CD14-positive monocyte (primary cell): Measurements from ENCODE around the gene MAP2. TPM values are rescaled to one million over a fixed set of nuclear protein-coding genes. Genes with fewer than 3 reads are reported as not detected.

ENCODE experiments used
- DNase-seq, 3 donors: peaks; one replicate each; pipeline ENCODE4 v3.0.0-alpha.2; 2011 to 2022
- H2AFZ ChIP-seq: 2 replicates; pipeline ENCODE4 v1.6.0; 2012; ENCODE audit warnings: mild to moderate bottlenecking, low read depth, low read length, inconsistent platforms; ENCODE audit not compliant: insufficient read depth, poor library complexity, severe bottlenecking
- H3K27ac ChIP-seq, 2 donors: 1 replicate in 1 of 2; 2 replicates in 1 of 2; pipeline ENCODE4 v1.5.1; 2012 to 2013; ENCODE audit warnings: low read length in 2 of 2, control low read depth in 1 of 2, inconsistent platforms in 1 of 2, low read depth in 1 of 2, mild to moderate bottlenecking in 1 of 2
- H3K27me3 ChIP-seq, 2 donors: one replicate each; pipeline versions ENCODE4 v1.6.0 to v1.6.1; 2011 to 2013; ENCODE audit warnings: low read length in 2 of 2; ENCODE audit not compliant: control insufficient read depth in 2 of 2, insufficient read depth in 2 of 2
- H3K36me3 ChIP-seq, 2 donors: replicated peaks in 1 of 2; 1 replicate in 1 of 2; 2 replicates in 1 of 2; pipeline versions ENCODE4 v1.5.1 to v1.6.1; 2012 to 2013; ENCODE audit warnings: low read length in 2 of 2, control low read depth in 1 of 2, inconsistent platforms in 1 of 2, mild to moderate bottlenecking in 1 of 2; ENCODE audit not compliant: insufficient read depth in 2 of 2, control insufficient read depth in 1 of 2
- H3K4me1 ChIP-seq, 2 donors: 1 replicate in 1 of 2; 2 replicates in 1 of 2; pipeline versions ENCODE4 v1.5.1 to v1.6.1; 2012 to 2013; ENCODE audit warnings: low read length in 2 of 2, control low read depth in 1 of 2, inconsistent platforms in 1 of 2, mild to moderate bottlenecking in 1 of 2, moderate library complexity in 1 of 2; ENCODE audit not compliant: insufficient read depth in 2 of 2, control insufficient read depth in 1 of 2
- H3K4me2 ChIP-seq: replicated peaks from 2 replicates; pipeline ENCODE3; 2012; ENCODE audit warnings: low read length, moderate library complexity, mild to moderate bottlenecking; ENCODE audit not compliant: poor library complexity, severe bottlenecking; ENCODE audit errors: extremely low read depth
- H3K4me3 ChIP-seq, 3 experiments: fragments of 200-600 bp in 1 of 3; sonication (generic) in 1 of 3; replicated peaks in 1 of 3; 1 replicate in 2 of 3; 2 replicates in 1 of 3; pipeline ENCODE4 v1.5.1; 2011 to 2013; ENCODE audit warnings: low read length in 3 of 3, mild to moderate bottlenecking in 3 of 3, control low read depth in 2 of 3, low read depth in 2 of 3, inconsistent platforms in 1 of 3, moderate library complexity in 1 of 3
- H3K79me2 ChIP-seq: 2 replicates; pipeline ENCODE4 v1.6.0; 2012; ENCODE audit warnings: mild to moderate bottlenecking, control low read depth, inconsistent platforms, low read length, moderate library complexity; ENCODE audit not compliant: insufficient read depth
- H3K9ac ChIP-seq: 2 replicates; pipeline ENCODE4 v1.6.0; 2017; ENCODE audit warnings: low read length, mild to moderate bottlenecking; ENCODE audit not compliant: insufficient read depth, poor library complexity, severe bottlenecking
- H3K9me3 ChIP-seq, 2 donors: replicated peaks in 1 of 2; 1 replicate in 1 of 2; 2 replicates in 1 of 2; pipeline versions ENCODE4 v1.5.1 to v1.6.1; 2012 to 2013; ENCODE audit warnings: low read length in 2 of 2, control low read depth in 1 of 2; ENCODE audit not compliant: control insufficient read depth in 1 of 2, insufficient read depth in 1 of 2
- H4K20me1 ChIP-seq: 2 replicates; pipeline ENCODE4 v1.6.0; 2012; ENCODE audit warnings: mild to moderate bottlenecking, low read length, control low read depth, moderate library complexity; ENCODE audit not compliant: insufficient read depth
- H3K27ac Mint-ChIP-seq, 7 donors: one replicate each; pipeline ENCODE4 v1.8.0; 2020; ENCODE audit warnings: mild to moderate bottlenecking in 7 of 7, mixed read lengths in 7 of 7, moderate library complexity in 6 of 7, inconsistent platforms in 2 of 7
- H3K27me3 Mint-ChIP-seq, 3 donors: one replicate each; pipeline ENCODE4 v1.8.0; 2021 to 2022; ENCODE audit warnings: low read depth in 3 of 3, mild to moderate bottlenecking in 3 of 3, mixed read lengths in 3 of 3, moderate library complexity in 3 of 3, inconsistent platforms in 1 of 3
- H3K36me3 Mint-ChIP-seq, 2 donors: one replicate each; pipeline ENCODE4 v1.8.0; 2020; ENCODE audit warnings: mixed read lengths in 2 of 2, inconsistent platforms in 1 of 2, mild to moderate bottlenecking in 1 of 2
- H3K4me1 Mint-ChIP-seq: one replicate; pipeline ENCODE4 v1.8.0; 2020; ENCODE audit warnings: mild to moderate bottlenecking, mixed read lengths
- H3K4me3 Mint-ChIP-seq, 2 donors: one replicate each; pipeline ENCODE4 v1.8.0; 2020; ENCODE audit warnings: mild to moderate bottlenecking in 2 of 2, mixed read lengths in 2 of 2, moderate library complexity in 1 of 2
- H3K9me3 Mint-ChIP-seq, 7 donors: one replicate each; pipeline ENCODE4 v1.8.0; 2020 to 2022; ENCODE audit warnings: mixed read lengths in 7 of 7, mild to moderate bottlenecking in 6 of 7, moderate library complexity in 6 of 7, inconsistent platforms in 2 of 7
- WGBS: methylation state at CpG from one replicate; pipeline ENCODE4 v1.1.5; 2013; ENCODE audit warnings: missing lambda C conversion rate; ENCODE audit not compliant: insufficient coverage; 5-methylcytosine and 5-hydroxymethylcytosine counted together
- intact Hi-C, 2 donors: fragments of 100-400 bp; cut with micrococcal nuclease; formaldehyde crosslinking; loops; one replicate each; pipeline versions ENCODE4 v1.15.0 to v1.15.1; 2023
- polyA plus RNA-seq, 3 donors: library from polyadenylated mRNA; depleted of rRNA in 1 of 3; unstranded in 2 of 3; stranded (reverse) in 1 of 3; fragments of 300-500 nt in 2 of 3; fragments of >200 nt in 1 of 3; fragmentation: Illumina TruSeq in 2 of 3; gene quantifications; 1 replicate in 2 of 3; 2 replicates in 1 of 3; pipeline ENCODE4 v1.2.3, GENCODE V29; 2012 to 2021
- TF ChIP-seq, protein P1 (sequence below): fragments of 200-600 bp; IDR thresholded peaks from one replicate; pipeline ENCODE4 v1.8.0; 2022; ENCODE audit warnings: antibody characterized with exemption, mild to moderate bottlenecking

Gene MAP2
- polyA plus RNA-seq, 3 donors, result not detected

DNA sequence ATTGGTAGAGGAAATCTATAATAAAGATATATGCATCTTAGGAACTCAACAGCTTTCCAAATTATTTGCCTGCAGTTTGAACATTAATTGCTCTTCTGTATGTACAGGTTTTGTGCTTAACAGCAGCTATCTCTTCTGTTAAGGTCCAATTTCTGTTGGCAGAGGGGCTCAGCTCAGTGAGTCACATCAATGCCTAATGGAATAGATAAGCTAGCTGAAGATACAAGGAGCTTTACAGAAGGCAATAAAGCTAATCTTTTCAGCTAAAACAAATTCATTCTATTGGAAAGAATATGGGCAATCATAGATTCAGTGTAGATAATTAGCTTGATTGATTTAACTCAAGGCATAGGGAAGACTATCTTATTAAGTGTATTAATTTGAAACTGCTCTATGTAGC is 289.4 kb downstream of the MAP2 start:
- Mint-ChIP-seq H3K27me3 (peaks cover 0 to 1% (median 0%) of the 10 kb centered on the region in 3 donors), H3K4me1 (no peaks in the 10 kb centered on the region), H3K27ac (no peak overlapping the region), H3K9me3 (peaks cover 0 to 2% (median 0%) of the 10 kb centered on the region in 7 donors), H3K36me3 (no peaks in the 10 kb centered on the region), H3K4me3 (no peak overlapping the region)
- no peak overlapping the region for H3K27ac ChIP-seq
- H3K4me2 ChIP-seq, result no peak overlapping the region
- no peaks in the 10 kb centered on the region for H3K79me2 ChIP-seq
- no peak overlapping the region for H2AFZ ChIP-seq
- no peak for DNase-seq
- H3K9ac ChIP-seq, result no peak overlapping the region
- intact Hi-C loops, result no loop called here
- no peaks in the 10 kb centered on the region for H3K9me3 ChIP-seq
- no peaks in the 10 kb centered on the region for H4K20me1 ChIP-seq
- no peaks in the 10 kb centered on the region for H3K27me3 ChIP-seq
- TF ChIP-seq, protein P1, sequence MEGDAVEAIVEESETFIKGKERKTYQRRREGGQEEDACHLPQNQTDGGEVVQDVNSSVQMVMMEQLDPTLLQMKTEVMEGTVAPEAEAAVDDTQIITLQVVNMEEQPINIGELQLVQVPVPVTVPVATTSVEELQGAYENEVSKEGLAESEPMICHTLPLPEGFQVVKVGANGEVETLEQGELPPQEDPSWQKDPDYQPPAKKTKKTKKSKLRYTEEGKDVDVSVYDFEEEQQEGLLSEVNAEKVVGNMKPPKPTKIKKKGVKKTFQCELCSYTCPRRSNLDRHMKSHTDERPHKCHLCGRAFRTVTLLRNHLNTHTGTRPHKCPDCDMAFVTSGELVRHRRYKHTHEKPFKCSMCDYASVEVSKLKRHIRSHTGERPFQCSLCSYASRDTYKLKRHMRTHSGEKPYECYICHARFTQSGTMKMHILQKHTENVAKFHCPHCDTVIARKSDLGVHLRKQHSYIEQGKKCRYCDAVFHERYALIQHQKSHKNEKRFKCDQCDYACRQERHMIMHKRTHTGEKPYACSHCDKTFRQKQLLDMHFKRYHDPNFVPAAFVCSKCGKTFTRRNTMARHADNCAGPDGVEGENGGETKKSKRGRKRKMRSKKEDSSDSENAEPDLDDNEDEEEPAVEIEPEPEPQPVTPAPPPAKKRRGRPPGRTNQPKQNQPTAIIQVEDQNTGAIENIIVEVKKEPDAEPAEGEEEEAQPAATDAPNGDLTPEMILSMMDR, result no peak
- H3K36me3 ChIP-seq, result no peaks in the 10 kb centered on the region
- H3K4me3 ChIP-seq, result no peak overlapping the region
- no peaks in the 10 kb centered on the region for H3K4me1 ChIP-seq

DNA sequence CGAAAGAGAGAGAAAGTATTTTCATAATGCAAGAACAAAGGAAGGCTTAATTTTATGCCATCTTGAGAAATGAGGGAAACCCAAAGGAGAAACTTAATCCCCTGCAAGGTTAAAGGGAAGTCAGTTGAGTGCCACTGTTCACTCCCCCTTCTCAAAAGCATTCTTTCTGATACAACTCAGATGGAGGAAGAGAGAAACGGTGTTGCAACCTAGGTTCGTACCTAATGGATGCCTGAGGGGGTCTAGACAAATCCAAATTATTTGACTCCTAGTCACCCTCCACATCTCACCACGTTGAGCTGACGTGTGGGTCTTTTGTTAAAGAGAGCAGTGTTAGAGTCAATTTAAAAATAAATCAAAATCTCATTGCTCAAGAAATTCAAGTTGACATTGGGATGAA is 295.2 kb downstream of the MAP2 start:
- Histone ChIP-seq H3K9me3 (no peaks in the 10 kb centered on the region), H3K27me3 (no peaks in the 10 kb centered on the region), H3K4me2 (no peak overlapping the region), H3K79me2 (no peaks in the 10 kb centered on the region), H3K9ac (no peak overlapping the region), H3K36me3 (no peaks in the 10 kb centered on the region), H2AFZ (no peak overlapping the region), H3K27ac (no peak overlapping the region), H3K4me1 (no peaks in the 10 kb centered on the region), H4K20me1 (no peaks in the 10 kb centered on the region), H3K4me3 (no peak overlapping the region)
- no CpG with 5 or more reads among the region's 5 CpGs for WGBS
- DNase-seq, result no peak
- H3K27me3 Mint-ChIP-seq, result peaks cover 0 to 1% (median 0%) of the 10 kb centered on the region in 3 donors
- H3K36me3 Mint-ChIP-seq, result no peaks in the 10 kb centered on the region
- no peaks in the 10 kb centered on the region for H3K4me1 Mint-ChIP-seq
- H3K27ac Mint-ChIP-seq, result no peak overlapping the region
- H3K9me3 Mint-ChIP-seq, result peaks cover 0 to 6% (median 2%) of the 10 kb centered on the region in 7 donors
- TF ChIP-seq, protein P1, result no peak
- no peak overlapping the region for H3K4me3 Mint-ChIP-seq
- intact Hi-C loops, result no loop called here
